K562 (cell line): Measurements from ENCODE around the gene ERMARD. TPM values are rescaled to one million over a fixed set of nuclear protein-coding genes. Genes with fewer than 3 reads are reported as not detected.

Source experiments
- CCAR2 ChIP-seq: fragments of 200-400 bp; formaldehyde crosslinking; IDR thresholded peaks from 2 replicates; pipeline ENCODE4 v1.6.1; 2017; ENCODE audit warnings: mild to moderate bottlenecking, low read depth, low read length
- COPS2 ChIP-seq: fragments of 450-650 bp; conservative IDR thresholded peaks from 2 replicates; pipeline ENCODE4 v1.6.1; 2016; ENCODE audit warnings: mild to moderate bottlenecking, moderate library complexity
- CUX1 ChIP-seq: fragments of 200-800 bp; sonication (Bioruptor generic); IDR thresholded peaks from 2 replicates; pipeline ENCODE4 v1.6.1; 2016; ENCODE audit warnings: missing genetic modification characterization, missing compliant biosample characterization
- KAT2B ChIP-seq: IDR thresholded peaks from one replicate; pipeline ENCODE4 v1.6.1; 2012; ENCODE audit warnings: low read depth, mild to moderate bottlenecking, control low read depth, inconsistent platforms, low read length, moderate library complexity
- KDM5B ChIP-seq: fragments of 200-600 bp; sonication (generic); IDR thresholded peaks from 2 replicates; pipeline ENCODE4 v1.6.1; 2012; ENCODE audit warnings: low read depth, mild to moderate bottlenecking, moderate library complexity, low read length, control low read depth, inconsistent platforms; ENCODE audit not compliant: insufficient replicate concordance
- NFIX ChIP-seq: fragments of 250-450 bp; sonication (Bioruptor Pico); IDR thresholded peaks from 2 replicates; pipeline ENCODE4 v1.4.0; 2020; ENCODE audit warnings: low read depth, mild to moderate bottlenecking, moderate library complexity
- PRMT5 ChIP-seq: sonication (generic); formaldehyde crosslinking; IDR thresholded peaks from 2 replicates; pipeline ENCODE4 v1.5.0; 2020; ENCODE audit warnings: missing genetic modification reagents
- ZNF785 ChIP-seq: fragments of 250-450 bp; sonication (Bioruptor Pico); IDR thresholded peaks from 2 replicates; pipeline ENCODE4 v1.4.0; 2020; ENCODE audit warnings: mild to moderate bottlenecking
- polyA plus RNA-seq, 8 experiments: library from polyadenylated mRNA; depleted of rRNA in 4 of 8; stranded (reverse) in 5 of 8; unstranded in 3 of 8; fragments of >200 nt; fragmentation: Nextera tagmentation in 2 of 8; fragmentation: Illumina TruSeq in 1 of 8; extraction: Ambion mirVana in 2 of 8; extraction: Trizol in 1 of 8; gene quantifications; 2 replicates each; pipeline versions ENCODE4 v1.2.1 to v1.2.3, GENCODE V29; 2011 to 2014; ENCODE audit warnings: inconsistent platforms in 1 of 8, missing spikeins in 1 of 8
- total RNA-seq, 7 experiments: library from RNA; depleted of rRNA in 6 of 7; stranded (reverse); fragments of >200 nt in 6 of 7; fragmentation: Illumina TruSeq in 2 of 7; extraction: Trizol in 2 of 7; gene quantifications; 2 replicates each; pipeline versions ENCODE4 v1.2.1 to v1.2.3, GENCODE V29; 2011 to 2021; ENCODE audit warnings: low replicate concordance in 1 of 7
- TF ChIP-seq, protein P1 (sequence below): fragments of 150-350 bp; IDR thresholded peaks from 2 replicates; pipeline ENCODE4 v1.6.1; 2014; ENCODE audit warnings: low read depth, mild to moderate bottlenecking, low read length, borderline replicate concordance
- TF ChIP-seq, protein P2 (sequence below): fragments of 250-450 bp; sonication (Bioruptor Pico); IDR thresholded peaks from 2 replicates; pipeline ENCODE4 v1.5.0; 2021; ENCODE audit warnings: mild to moderate bottlenecking, moderate library complexity
- TF ChIP-seq, protein P3 (sequence below): fragments of 450-650 bp; IDR thresholded peaks from 2 replicates; pipeline ENCODE4 v1.6.1; 2018; ENCODE audit warnings: mild to moderate bottlenecking, low read depth; ENCODE audit not compliant: partially characterized antibody

ERMARD gene
- total and polyA plus RNA-seq, 9 of the 15 experiments (the other 6 are each of a cell fraction or from before 2014, with no cell fraction given) = 14.5 to 68.6 (median 27.7) TPM

DNA sequence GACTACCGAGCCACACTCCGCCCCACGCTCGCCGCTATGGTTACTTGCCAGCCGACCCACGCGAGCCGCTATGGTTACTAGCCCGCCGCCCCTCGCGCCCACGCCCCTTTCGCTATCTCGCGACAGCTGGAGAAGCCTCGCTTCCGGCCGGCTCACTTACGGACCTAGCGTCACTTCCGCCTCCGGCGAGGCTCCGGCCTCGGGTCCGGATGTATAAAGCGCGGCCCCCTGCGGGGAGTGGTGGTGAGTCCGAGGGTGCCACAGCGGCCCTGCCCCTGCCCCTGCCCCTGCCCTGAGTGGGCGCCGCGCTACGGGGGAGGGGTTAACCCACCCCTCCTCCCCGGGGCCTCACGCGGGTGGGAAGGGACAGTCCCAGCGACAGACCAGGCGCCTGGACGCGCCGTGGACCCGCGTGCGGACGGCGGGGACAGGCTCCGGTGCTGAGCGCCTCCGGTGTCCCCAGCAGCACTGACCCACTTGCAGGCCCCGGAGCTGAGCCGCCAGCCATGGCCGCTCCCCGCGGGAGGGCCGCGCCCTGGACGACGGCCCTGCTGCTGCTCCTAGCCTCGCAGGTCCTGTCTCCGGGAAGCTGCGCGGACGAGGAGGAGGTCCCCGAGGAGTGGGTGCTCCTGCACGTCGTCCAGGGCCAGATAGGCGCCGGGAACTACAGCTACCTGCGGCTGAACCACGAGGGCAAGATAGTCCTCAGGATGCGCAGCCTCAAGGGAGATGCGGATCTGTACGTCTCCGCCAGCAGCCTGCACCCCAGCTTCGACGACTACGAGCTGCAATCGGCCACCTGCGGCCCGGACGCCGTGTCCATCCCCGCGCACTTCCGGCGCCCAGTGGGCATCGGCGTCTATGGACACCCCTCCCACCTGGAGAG is 49.2 kb upstream of the ERMARD start, which contains the start of the genes C6orf120 and WDR27 (continued):
- TF ChIP-seq, protein P1, sequence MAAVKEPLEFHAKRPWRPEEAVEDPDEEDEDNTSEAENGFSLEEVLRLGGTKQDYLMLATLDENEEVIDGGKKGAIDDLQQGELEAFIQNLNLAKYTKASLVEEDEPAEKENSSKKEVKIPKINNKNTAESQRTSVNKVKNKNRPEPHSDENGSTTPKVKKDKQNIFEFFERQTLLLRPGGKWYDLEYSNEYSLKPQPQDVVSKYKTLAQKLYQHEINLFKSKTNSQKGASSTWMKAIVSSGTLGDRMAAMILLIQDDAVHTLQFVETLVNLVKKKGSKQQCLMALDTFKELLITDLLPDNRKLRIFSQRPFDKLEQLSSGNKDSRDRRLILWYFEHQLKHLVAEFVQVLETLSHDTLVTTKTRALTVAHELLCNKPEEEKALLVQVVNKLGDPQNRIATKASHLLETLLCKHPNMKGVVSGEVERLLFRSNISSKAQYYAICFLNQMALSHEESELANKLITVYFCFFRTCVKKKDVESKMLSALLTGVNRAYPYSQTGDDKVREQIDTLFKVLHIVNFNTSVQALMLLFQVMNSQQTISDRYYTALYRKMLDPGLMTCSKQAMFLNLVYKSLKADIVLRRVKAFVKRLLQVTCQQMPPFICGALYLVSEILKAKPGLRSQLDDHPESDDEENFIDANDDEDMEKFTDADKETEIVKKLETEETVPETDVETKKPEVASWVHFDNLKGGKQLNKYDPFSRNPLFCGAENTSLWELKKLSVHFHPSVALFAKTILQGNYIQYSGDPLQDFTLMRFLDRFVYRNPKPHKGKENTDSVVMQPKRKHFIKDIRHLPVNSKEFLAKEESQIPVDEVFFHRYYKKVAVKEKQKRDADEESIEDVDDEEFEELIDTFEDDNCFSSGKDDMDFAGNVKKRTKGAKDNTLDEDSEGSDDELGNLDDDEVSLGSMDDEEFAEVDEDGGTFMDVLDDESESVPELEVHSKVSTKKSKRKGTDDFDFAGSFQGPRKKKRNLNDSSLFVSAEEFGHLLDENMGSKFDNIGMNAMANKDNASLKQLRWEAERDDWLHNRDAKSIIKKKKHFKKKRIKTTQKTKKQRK = no peak
- TF ChIP-seq NFIX (CRISPR knock-in tag) = no peak
- TF ChIP-seq CUX1 (CRISPR knock-in tag) = no peak
- no peak for TF ChIP-seq CCAR2
- TF ChIP-seq KDM5B = peak; percentile 94
- TF ChIP-seq, protein P2, sequence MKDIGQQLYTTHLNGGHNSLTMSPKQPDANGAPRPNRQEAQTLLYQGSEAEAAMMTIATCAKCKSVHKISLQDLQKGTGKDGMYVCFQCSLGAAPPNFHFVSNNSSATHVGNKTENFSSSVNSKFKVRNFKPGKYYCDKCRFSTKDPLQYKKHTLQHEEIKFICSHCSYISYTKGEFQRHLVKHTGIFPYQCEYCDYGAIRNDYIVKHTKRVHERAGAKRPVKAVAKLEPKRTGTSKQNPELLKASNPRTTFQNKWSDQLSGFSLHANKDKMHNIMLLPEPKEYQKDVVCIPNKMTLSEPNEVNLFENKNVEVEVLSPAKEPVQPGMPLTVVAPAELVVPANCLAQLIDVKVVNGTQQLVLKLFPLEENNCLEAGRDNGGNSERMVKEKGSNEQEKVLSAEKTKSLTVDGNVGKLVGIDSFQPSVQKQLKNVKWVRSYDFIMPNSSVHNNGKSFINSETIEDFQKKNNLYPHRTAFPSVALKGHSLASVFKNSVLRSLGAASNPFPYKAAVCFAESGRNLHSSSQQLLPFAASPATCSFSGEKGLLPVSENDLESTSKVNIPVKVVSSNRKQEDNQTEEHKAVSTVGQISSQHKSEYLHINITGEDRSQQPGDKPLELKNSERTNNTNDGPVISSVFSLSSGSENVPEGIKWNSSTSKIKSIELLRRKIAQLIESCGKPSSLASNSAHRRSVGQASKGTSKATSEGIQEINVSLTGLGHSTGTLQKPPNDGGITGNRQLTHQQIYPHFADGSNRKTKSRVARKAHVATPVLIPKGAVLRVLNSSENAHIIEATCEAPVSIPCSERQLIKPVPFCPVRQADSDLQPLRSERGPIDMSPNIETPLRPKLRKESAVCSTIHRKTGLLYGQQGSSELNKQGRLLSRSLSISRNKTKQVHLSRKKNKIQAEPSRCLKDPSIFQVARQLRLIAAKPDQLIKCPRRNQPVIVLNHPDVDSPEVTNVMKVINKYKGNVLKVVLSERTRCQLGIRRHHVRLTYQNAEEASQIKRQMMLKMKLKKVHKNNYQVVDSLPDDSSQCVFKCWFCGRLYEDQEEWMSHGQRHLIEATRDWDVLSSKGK = no peak
- no peak for TF ChIP-seq PRMT5 (CRISPR knock-in tag)
- TF ChIP-seq KAT2B = no peak
- no peak for TF ChIP-seq COPS2
- TF ChIP-seq ZNF785 (CRISPR knock-in tag) = no peak
- TF ChIP-seq, protein P3, sequence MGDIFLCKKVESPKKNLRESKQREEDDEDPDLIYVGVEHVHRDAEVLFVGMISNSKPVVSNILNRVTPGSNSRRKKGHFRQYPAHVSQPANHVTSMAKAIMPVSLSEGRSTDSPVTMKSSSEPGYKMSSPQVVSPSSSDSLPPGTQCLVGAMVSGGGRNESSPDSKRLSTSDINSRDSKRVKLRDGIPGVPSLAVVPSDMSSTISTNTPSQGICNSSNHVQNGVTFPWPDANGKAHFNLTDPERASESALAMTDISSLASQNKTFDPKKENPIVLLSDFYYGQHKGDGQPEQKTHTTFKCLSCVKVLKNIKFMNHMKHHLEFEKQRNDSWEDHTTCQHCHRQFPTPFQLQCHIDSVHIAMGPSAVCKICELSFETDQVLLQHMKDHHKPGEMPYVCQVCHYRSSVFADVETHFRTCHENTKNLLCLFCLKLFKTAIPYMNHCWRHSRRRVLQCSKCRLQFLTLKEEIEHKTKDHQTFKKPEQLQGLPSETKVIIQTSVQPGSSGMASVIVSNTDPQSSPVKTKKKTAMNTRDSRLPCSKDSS = no peak
